Measurements from ENCODE around the gene SMIM10.

DNA sequence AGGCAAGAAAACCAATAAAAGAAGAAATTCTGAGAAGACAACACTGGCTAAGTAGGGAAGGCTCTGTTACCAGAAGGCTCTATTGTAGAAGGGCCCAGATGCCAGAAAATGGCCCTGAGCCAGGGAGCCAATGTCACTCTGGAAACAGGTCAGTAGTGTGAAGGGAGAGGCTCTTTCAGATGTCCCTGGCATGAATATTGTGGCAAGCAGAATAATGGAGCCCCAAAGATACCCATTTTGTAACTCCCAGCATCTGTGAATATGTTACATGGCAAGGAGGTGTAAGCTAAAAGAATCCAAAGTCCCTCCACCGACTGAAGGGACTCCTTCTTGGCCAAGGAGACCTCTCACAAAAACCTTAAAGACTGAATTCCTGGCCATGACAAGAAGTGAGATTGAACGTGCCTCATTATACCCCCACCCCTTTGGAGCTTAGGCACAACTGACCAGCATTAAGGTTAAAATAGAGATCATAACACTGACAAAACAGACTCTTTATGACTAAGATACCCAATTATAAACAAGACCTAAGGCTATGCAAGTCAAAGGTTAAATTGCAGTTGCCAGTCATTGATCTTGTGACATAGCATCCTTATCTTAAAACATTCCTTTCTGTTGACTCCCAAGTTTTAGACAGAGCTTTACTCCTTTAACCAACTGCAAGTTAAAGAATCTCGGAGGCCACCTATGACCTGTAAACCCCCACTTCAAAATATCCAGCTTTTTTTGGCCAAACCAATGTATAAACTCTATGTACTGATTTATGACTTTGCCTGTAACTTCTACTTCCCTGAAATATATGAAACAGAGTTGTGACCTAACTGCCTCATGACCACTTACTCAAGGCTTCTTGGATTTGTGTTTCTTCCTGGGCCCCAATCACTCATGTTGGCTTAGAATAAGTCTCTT, 42.2 kb upstream of the SMIM10 start:
- TF ChIP-seq, protein P1, sequence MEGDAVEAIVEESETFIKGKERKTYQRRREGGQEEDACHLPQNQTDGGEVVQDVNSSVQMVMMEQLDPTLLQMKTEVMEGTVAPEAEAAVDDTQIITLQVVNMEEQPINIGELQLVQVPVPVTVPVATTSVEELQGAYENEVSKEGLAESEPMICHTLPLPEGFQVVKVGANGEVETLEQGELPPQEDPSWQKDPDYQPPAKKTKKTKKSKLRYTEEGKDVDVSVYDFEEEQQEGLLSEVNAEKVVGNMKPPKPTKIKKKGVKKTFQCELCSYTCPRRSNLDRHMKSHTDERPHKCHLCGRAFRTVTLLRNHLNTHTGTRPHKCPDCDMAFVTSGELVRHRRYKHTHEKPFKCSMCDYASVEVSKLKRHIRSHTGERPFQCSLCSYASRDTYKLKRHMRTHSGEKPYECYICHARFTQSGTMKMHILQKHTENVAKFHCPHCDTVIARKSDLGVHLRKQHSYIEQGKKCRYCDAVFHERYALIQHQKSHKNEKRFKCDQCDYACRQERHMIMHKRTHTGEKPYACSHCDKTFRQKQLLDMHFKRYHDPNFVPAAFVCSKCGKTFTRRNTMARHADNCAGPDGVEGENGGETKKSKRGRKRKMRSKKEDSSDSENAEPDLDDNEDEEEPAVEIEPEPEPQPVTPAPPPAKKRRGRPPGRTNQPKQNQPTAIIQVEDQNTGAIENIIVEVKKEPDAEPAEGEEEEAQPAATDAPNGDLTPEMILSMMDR (conservative IDR thresholded peaks at IDR 0.05 in 1 of 2, IDR thresholded peaks at IDR 0.05 in 1 of 2; ENCODE audit: low read depth in 1 of 2, low read length in 2 of 2): no peak
- no peak for TF ChIP-seq EZH2 (IDR thresholded peaks at IDR 0.05; ENCODE audit: low read length, missing control alignments)
